ENCODE measurements around the gene MYH9. TPM values are rescaled to one million over a fixed set of nuclear protein-coding genes. Genes with fewer than 3 reads are reported as not detected.

Gene MYH9
- polyA plus RNA-seq, 1 of the 3 experiments (the other 2 are of a cell fraction): 303 TPM

- CTCF ChIA-PET: no interaction called here
These were observed 37.3 kb upstream of the MYH9 start for GRCh38 chr22:36424901-36425579.

More at GRCh38 chr22:36424901-36425579, 37.3 kb upstream of the MYH9 start:
- Histone ChIP-seq H3K27me3 (ENCODE audit: insufficient read depth) (no peaks in the 10 kb centered on the region), H3K27ac (ENCODE audit: low read depth in 2 of 2, low read length in 1 of 2) (no peak overlapping the region), H3K79me2 (ENCODE audit: insufficient read depth) (no peaks in the 10 kb centered on the region), H4K20me1 (ENCODE audit: insufficient read depth) (no peaks in the 10 kb centered on the region), H3K4me3 (ENCODE audit: low read depth in 2 of 2, low read length in 1 of 2) (no peak overlapping the region), H3K9me3 (no peaks in the 10 kb centered on the region), H3K9ac (no peak overlapping the region), H3K4me2 (no peak overlapping the region), H3K4me1 (ENCODE audit: control insufficient read depth in 1 of 2, insufficient read depth in 2 of 2, low read depth in 1 of 2, low read length in 1 of 2) (no peaks in the 10 kb centered on the region), H3K9me2 (no peaks in the 10 kb centered on the region), H3F3A (replicated peaks; ENCODE audit: insufficient read depth) (peaks cover 4% of the 10 kb centered on the region), H2AFZ (ENCODE audit: low read depth) (no peak overlapping the region), H3K36me3 (replicated peaks in 1 of 2; ENCODE audit: control insufficient read depth in 1 of 2, insufficient read depth in 2 of 2, low read length in 1 of 2) (no peaks in the 10 kb centered on the region)
- DNase-seq: no peak
- TF ChIP-seq CTCF (IDR thresholded peaks at IDR 0.05): no peak
- TF ChIP-seq, protein P1, sequence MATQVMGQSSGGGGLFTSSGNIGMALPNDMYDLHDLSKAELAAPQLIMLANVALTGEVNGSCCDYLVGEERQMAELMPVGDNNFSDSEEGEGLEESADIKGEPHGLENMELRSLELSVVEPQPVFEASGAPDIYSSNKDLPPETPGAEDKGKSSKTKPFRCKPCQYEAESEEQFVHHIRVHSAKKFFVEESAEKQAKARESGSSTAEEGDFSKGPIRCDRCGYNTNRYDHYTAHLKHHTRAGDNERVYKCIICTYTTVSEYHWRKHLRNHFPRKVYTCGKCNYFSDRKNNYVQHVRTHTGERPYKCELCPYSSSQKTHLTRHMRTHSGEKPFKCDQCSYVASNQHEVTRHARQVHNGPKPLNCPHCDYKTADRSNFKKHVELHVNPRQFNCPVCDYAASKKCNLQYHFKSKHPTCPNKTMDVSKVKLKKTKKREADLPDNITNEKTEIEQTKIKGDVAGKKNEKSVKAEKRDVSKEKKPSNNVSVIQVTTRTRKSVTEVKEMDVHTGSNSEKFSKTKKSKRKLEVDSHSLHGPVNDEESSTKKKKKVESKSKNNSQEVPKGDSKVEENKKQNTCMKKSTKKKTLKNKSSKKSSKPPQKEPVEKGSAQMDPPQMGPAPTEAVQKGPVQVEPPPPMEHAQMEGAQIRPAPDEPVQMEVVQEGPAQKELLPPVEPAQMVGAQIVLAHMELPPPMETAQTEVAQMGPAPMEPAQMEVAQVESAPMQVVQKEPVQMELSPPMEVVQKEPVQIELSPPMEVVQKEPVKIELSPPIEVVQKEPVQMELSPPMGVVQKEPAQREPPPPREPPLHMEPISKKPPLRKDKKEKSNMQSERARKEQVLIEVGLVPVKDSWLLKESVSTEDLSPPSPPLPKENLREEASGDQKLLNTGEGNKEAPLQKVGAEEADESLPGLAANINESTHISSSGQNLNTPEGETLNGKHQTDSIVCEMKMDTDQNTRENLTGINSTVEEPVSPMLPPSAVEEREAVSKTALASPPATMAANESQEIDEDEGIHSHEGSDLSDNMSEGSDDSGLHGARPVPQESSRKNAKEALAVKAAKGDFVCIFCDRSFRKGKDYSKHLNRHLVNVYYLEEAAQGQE (IDR thresholded peaks at IDR 0.05; ENCODE audit: low read depth, low read length): no peak
- TF ChIP-seq FOXM1 (IDR thresholded peaks at IDR 0.05; ENCODE audit: low read depth): no peak
- no peak for TF ChIP-seq JUND (IDR thresholded peaks at IDR 0.05)
- TF ChIP-seq MAX (IDR thresholded peaks at IDR 0.05; ENCODE audit: low read depth): no peak
- TF ChIP-seq MEF2A (IDR thresholded peaks at IDR 0.05; ENCODE audit: borderline replicate concordance, low read depth): no peak
- TF ChIP-seq PBX3 (IDR thresholded peaks at IDR 0.05): no peak
- no peak for TF ChIP-seq SIN3A (IDR thresholded peaks at IDR 0.05; ENCODE audit: borderline replicate concordance, low read depth, low read length)
- no peak for TF ChIP-seq RAD21 (IDR thresholded peaks at IDR 0.05; ENCODE audit: low read length)
- no peak for TF ChIP-seq CHD2 (IDR thresholded peaks at IDR 0.05; ENCODE audit: low read length, partially characterized antibody)
- TF ChIP-seq RCOR1 (IDR thresholded peaks at IDR 0.05; ENCODE audit: low read length): no peak
- TF ChIP-seq ELF1 (IDR thresholded peaks at IDR 0.05): no peak
- no peak for TF ChIP-seq RFX5 (IDR thresholded peaks at IDR 0.05; ENCODE audit: low read length)
- TF ChIP-seq, protein P2, sequence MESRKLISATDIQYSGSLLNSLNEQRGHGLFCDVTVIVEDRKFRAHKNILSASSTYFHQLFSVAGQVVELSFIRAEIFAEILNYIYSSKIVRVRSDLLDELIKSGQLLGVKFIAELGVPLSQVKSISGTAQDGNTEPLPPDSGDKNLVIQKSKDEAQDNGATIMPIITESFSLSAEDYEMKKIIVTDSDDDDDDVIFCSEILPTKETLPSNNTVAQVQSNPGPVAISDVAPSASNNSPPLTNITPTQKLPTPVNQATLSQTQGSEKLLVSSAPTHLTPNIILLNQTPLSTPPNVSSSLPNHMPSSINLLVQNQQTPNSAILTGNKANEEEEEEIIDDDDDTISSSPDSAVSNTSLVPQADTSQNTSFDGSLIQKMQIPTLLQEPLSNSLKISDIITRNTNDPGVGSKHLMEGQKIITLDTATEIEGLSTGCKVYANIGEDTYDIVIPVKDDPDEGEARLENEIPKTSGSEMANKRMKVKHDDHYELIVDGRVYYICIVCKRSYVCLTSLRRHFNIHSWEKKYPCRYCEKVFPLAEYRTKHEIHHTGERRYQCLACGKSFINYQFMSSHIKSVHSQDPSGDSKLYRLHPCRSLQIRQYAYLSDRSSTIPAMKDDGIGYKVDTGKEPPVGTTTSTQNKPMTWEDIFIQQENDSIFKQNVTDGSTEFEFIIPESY (IDR thresholded peaks at IDR 0.05; ENCODE audit: borderline replicate concordance, low read depth): no peak
- TF ChIP-seq NFIC (IDR thresholded peaks at IDR 0.05; ENCODE audit: borderline replicate concordance): no peak
- TF ChIP-seq, protein P3, sequence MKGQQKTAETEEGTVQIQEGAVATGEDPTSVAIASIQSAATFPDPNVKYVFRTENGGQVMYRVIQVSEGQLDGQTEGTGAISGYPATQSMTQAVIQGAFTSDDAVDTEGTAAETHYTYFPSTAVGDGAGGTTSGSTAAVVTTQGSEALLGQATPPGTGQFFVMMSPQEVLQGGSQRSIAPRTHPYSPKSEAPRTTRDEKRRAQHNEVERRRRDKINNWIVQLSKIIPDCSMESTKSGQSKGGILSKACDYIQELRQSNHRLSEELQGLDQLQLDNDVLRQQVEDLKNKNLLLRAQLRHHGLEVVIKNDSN (IDR thresholded peaks at IDR 0.05; ENCODE audit: borderline replicate concordance, low read depth): no peak
- POLR2A ChIA-PET: no interaction called here
- 94% methylated on average over 5 of the region's 5 CpGs for WGBS (ENCODE audit: low lambda C conversion rate)

All from SK-N-SH (cell line).